HG02759 (cell line): Measurements from ENCODE around the gene C12orf42.

Source experiments
- ATAC-seq: cut with Tn5 transposase; IDR thresholded peaks from one replicate; pipeline ENCODE4 v1.9.1; 2021; ENCODE audit warnings: mild to moderate bottlenecking, moderate library complexity; ENCODE audit not compliant: unreplicated experiment

The C12orf42 gene

GRCh38 chr12:103350116-103350515, 145.7 kb downstream of the C12orf42 start:
- no peak for ATAC-seq

GRCh38 chr12:103348935-103349334, 146.8 kb downstream of the C12orf42 start:
- ATAC-seq, result no peak

GRCh38 chr12:103336940-103337339, 158.8 kb downstream of the C12orf42 start:
- ATAC-seq, result no peak

- ATAC-seq, result no peak
These were observed 161.3 kb downstream of the C12orf42 start for GRCh38 chr12:103334466-103334865.

- ATAC-seq, result no peak
These were observed 162.1 kb downstream of the C12orf42 start for GRCh38 chr12:103333676-103334075.

GRCh38 chr12:103331643-103332042, 164.1 kb downstream of the C12orf42 start:
- ATAC-seq, result no peak

GRCh38 chr12:103330672-103331071, 165.1 kb downstream of the C12orf42 start:
- no peak for ATAC-seq

GRCh38 chr12:103327676-103328075, 168.1 kb downstream of the C12orf42 start:
- ATAC-seq, result no peak

GRCh38 chr12:103326190-103326589, 169.6 kb downstream of the C12orf42 start:
- ATAC-seq, result no peak

- ATAC-seq, result no peak
These were observed 177.2 kb downstream of the C12orf42 start for GRCh38 chr12:103318566-103318965.

- no peak for ATAC-seq
These were observed 178.5 kb downstream of the C12orf42 start for GRCh38 chr12:103317220-103317619.

GRCh38 chr12:103314786-103315185, 181.0 kb downstream of the C12orf42 start:
- ATAC-seq, result no peak

GRCh38 chr12:103313894-103314293, 181.9 kb downstream of the C12orf42 start:
- ATAC-seq, result no peak

GRCh38 chr12:103312742-103313354, 182.9 kb downstream of the C12orf42 start:
- ATAC-seq, result no peak

- no peak for ATAC-seq
These were observed 185.1 kb downstream of the C12orf42 start for GRCh38 chr12:103310546-103311270.

GRCh38 chr12:103308396-103308795, 187.4 kb downstream of the C12orf42 start:
- ATAC-seq, result no peak

- no peak for ATAC-seq
These were observed 192.3 kb downstream of the C12orf42 start for GRCh38 chr12:103303484-103303883.

- ATAC-seq, result no peak
These were observed 193.9 kb downstream of the C12orf42 start for GRCh38 chr12:103301642-103302591.

- no peak for ATAC-seq
These were observed 207.8 kb downstream of the C12orf42 start for GRCh38 chr12:103288016-103288415.

- no peak for ATAC-seq
These were observed 213.6 kb downstream of the C12orf42 start for GRCh38 chr12:103282124-103282523.

GRCh38 chr12:103279444-103279843, 216.3 kb downstream of the C12orf42 start:
- peak; percentile 91 for ATAC-seq
